ENCODE measurements around the gene ICE2.

GRCh38 chr15:60477164-60477563, 1.8 kb downstream of the ICE2 start:
- TF ChIP-seq USF1 (IDR thresholded peaks at IDR 0.05) (no peak), CEBPB (IDR thresholded peaks at IDR 0.05) (no peak), YY1 (IDR thresholded peaks at IDR 0.05; ENCODE audit: low read depth) (no peak), MAX (IDR thresholded peaks at IDR 0.05) (no peak), NFIC (IDR thresholded peaks at IDR 0.05) (no peak), CREB1 (IDR thresholded peaks at IDR 0.05; ENCODE audit: low read depth) (no peak), TAF1 (IDR thresholded peaks at IDR 0.05; ENCODE audit: low read depth) (no peak), EP300 (IDR thresholded peaks at IDR 0.05; ENCODE audit: borderline replicate concordance) (no peak), TEAD4 (IDR thresholded peaks at IDR 0.05) (no peak), EGR1 (IDR thresholded peaks at IDR 0.05) (no peak)

Data from Ishikawa (cell line).